Jurkat, Clone E6-1 (cell line): ENCODE results near the gene GRK5.

Source experiments
- DNase-seq: peaks from one replicate; pipeline ENCODE4 v3.0.0-alpha.2; 2011; ENCODE audit warnings: low read depth, low spot score
- H3K4me3 ChIP-seq: 2 replicates; pipeline ENCODE4 v1.5.1; 2011; ENCODE audit warnings: mild to moderate bottlenecking, low read length, control low read depth, moderate library complexity

GRK5 gene

DNA sequence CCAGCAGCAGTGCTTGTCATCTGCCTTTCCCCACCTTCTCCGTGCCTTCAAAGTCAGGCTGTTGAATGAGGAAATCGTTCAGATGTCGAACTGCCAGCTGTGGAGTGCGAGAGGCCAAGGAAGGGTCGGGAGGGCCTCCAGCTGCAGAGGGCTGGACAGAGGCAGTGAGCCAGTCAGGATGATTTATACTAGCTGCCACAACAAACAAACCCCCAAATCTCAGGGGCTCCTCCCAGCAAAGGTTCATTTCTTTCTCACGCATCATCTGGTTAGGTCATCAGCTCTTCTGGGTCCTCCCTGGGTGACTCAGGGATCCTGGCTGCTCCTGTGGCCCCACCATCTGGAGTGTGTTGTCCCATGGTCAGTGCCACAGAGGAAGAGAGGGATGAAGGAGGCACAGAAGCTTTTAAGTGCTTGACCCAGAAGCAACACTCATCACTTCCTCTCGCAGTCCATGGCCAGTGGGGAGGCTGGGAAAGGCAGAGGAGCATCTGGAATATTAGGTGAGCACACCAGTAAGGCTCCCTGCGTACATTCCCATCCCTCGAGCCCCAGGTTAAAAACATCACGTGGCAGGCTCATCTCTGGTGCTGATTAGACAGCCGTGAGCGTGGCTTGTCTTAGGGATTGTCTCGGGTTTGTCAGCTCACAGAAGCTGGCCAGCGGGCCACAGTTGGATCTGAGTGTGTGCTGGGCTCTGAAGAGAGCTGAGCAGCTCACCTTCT, 194.5 kb downstream of the GRK5 start:
- H3K4me3 ChIP-seq, result no peak overlapping the region
- no peak for DNase-seq

DNA sequence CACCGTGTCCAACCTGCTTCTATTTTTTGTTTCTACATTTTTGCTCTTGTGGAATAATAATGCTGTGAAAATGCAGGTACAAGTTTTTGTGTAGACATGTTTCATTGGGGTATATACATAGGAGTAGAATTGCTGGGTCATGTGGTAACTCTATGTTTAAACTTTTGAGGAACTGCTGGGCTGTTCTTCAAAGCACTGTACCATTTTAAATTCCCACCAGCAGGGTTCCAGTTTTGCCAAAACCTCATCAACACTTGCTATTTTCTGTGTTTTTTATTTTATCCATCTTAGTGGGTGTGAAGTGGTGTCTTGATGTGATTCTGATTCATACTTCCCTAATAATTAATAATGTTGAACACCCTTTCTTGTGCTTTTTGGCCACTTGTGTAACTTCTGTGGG, 196.6 kb downstream of the GRK5 start:
- no peak for DNase-seq
- H3K4me3 ChIP-seq, result no peak overlapping the region

DNA sequence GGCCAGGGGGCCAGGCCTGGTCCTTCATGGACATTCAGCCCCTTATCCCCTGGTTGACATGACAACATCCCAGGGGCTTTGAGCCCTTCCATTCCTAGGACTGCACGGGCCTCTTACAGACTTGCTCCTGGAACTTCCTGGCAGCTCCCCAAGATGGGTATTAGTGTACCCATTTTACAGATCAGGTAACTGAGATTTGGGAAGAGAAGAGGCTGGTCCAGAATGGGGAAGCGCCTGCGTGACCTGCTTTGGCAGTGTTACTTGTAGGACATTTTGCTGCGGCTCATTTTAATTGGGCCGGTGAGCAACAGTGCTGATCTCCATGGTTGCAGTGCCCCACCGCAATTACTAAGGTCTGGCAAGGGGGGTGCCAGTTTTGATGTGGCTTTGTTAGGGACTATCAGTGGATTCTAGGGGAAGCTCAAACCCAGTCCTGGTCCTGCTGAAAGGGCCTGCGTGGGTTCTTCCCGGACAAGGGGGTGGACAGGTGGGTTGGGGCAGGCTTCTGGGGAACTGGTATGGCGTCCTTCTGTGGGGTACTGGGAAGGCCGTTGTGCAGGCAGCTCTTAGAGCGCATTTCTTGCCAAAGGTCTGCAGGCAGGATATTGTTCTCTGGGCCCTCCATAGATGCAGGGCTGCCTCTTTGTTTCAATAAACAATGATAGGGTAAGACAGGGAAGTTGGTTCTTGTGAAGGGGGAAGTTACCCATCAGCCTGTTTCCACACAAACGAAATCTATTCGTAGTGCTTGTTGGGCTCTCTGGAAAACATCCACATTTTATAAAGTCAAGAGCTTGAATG, 197.5 kb downstream of the GRK5 start:
- DNase-seq, result no peak
- no peak overlapping the region for H3K4me3 ChIP-seq

DNA sequence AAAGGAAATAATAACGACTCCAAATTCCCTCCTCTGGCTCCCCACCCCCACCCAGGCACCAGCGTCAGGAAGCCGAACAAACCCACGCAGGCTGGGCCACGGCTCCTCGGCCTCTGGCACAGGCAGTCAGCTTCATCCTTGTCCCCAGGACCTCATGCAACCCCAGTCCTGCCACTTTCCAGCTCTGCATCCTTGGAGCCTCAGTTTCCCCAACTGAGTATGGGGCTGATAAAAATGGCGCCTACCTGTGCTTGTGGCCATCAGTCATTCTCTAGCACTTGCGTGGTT, 198.1 kb downstream of the GRK5 start:
- no peak overlapping the region for H3K4me3 ChIP-seq
- no peak for DNase-seq

DNA sequence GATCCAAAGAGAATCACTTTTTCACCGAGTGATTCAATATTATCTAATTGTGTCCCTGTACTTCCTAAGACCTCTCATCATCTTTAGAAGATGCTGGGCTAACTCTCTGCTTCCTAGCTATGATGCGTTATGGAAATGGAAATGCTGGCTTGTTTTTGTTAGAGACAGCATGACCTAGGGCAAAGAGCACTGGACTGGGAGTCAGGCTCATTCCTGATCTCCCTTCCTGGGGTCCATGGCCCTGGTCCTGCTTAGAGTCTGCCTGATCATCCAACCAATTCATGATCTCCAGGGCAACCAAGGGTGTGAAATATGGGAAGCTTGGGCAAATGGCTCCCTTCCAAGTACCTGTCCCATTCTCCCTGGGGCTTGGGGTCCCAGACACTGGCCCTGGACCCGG, 198.8 kb downstream of the GRK5 start:
- no peak for DNase-seq
- H3K4me3 ChIP-seq, result no peak overlapping the region

DNA sequence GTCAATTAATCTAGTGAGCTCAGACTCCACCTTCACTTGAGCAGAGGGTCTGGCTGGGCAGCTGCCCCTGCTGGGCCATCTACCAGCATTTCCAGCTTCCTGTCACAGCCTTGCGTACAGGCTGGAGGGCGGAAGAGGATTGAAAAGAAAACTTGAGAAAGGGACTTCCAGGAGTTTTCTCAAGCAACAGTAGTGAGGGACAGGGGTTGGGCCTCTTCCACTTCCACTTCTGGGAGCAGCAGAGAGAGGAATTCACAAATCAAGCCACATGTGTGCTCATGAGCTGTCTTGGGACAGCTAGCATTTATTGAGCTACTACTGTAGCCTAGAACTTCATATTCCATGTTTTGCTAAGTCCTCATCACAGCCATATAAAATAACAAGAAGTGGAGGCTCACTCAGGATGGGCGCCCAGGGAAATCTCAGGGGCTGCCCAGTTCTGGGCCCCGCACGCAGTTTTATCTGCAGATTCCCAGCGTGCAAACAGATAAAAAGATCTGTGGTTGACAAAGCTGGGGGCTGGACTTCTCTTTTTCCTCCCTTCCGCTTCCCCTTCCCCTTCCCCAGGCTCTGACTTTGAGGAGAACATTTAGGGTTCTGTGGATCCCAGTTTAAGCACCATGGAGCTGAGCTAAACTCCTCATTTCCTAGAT, 199.4 kb downstream of the GRK5 start:
- no peak overlapping the region for H3K4me3 ChIP-seq
- no peak for DNase-seq

DNA sequence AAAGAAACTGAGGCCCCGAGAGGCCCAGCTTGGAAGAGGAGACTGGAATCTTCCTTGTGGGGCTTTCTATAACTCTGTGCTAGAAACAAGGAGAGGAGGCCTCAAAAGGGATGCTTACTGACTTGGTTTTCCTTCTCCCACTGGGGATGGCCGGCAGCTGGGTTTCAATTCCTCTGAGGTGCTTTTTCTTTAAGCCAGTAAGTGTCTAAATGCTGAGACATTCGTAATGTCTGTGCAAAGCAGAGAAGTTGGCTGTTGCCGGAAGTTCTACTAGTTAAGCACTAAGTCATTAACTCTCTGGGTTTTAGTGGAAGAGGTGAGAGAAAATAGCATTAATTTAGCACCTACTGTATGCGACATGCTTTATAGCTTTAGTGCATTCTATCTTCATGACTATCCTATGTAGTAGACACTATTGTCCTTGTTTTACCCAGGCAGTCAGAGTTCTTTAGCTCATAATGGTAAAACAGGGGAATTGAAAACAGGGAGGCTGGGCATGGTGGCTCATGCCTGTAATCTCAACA, 199.9 kb downstream of the GRK5 start:
- no peak overlapping the region for H3K4me3 ChIP-seq
- DNase-seq, result no peak

DNA sequence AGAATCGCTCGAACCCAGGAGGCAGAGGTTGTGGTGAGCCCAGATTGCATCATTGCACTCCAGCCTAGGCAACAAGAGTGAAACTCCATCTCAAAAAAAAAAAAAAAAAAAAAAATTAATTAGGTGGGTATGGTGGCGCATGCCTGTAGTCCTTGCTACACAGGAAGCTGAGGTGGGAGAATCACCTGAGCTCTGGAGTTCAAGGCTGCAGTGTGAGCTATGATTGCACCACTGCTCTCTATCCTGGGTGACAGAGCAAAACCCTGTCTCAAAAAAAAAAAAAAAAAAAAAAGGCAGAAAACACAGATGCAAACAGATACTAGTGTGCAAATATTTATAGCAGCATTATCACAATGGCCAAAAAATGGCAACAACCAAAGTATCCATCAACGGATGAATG, 200.7 kb downstream of the GRK5 start:
- peak; percentile 18 for DNase-seq
- no peak overlapping the region for H3K4me3 ChIP-seq

DNA sequence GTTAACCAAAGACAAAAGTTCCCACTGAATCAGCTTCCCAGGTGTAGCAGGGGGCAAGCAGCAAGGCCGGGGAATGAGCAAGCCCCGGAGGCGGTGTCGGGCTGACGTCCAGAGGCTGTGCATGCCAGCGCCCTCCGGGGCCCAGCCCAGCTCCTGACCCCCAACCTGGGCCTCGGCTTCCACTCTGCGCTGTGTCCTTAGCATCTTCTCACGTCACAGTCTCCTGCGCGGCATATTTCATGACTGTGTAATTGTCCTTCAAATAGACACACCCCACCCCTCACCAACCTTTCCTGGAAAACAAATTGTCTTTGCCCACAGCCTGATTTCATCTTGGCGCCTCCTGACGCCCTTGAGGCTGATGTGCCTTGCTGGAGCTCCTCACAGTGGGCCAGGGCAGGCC, 201.6 kb downstream of the GRK5 start:
- no peak overlapping the region for H3K4me3 ChIP-seq
- DNase-seq, result no peak

DNA sequence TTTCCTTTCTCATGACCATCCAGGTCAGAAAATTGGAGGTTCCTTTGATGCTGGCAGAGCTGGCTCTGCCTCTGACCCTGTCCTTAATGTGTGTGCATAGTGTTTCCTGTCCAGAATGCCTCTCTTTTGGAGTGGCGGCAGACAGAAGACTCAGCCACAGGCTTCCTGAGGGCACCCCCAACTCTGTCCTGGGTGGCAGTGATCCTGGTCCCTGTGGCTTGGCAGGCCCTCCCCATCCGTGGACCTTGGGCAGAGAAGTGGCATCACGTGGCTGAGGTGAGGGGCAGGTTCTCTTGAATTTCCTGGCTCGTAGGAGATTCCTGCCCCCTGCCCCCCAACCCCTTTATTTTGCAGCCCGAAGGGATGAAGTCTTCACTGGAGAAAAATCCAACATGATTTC, 202.0 kb downstream of the GRK5 start:
- no peak for DNase-seq
- no peak overlapping the region for H3K4me3 ChIP-seq

DNA sequence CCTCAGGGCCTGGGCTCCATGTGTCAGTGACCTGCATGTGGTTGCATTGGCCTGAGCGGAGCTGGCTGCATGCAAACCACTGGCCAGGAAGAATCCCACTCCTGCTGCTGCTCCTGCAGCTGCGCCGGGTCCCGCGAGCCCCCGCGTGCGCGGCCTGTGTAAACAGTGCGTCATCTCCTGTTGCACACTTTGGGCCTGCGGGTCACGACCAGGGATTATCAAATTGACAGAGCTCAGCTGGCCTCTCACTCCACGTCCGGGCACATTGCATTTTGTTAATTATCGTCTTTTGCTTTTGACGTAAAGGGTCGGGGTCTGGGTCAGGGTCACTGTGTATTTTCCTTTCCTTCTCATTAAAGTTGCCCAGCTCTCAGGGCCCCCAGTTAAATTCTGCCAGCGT, 202.5 kb downstream of the GRK5 start:
- DNase-seq, result no peak
- H3K4me3 ChIP-seq, result no peak overlapping the region

DNA sequence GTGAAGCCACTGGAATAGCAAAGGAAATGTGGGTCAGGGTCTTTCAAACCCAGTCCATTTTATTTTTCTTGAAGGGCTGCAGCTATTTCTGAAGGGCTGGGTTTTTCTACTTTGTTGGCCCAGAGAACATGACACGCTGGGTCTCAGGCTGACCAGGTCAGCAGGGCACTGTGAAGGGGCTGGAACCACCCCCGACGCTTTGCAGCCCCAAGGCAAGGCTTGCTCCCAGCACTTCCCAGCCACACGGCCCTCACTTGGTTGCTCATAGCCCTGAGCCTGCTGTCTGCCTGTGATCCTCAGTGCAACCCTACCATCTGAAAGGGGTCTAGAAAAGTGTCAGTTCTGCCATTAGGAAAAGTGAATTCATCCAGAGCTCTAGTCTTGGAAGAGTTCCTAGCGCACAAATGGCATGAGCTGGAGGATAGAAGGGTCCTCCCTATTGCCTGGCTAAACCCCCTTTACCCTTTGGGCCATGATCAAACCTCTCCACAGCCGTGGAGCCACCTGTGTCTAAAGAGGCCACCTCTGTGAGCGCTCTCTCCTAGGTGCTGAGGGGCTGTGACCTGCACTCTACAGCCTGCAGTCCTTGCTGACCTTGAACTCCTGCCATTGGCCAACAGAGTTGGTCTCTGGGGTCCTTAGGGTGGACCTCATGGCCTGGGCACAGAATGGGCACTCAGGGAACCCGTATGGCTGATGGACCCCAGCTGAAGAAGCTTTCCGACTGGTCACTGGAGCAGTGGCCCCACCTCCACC, 203.2 kb downstream of the GRK5 start:
- H3K4me3 ChIP-seq, result no peak overlapping the region
- no peak for DNase-seq

DNA sequence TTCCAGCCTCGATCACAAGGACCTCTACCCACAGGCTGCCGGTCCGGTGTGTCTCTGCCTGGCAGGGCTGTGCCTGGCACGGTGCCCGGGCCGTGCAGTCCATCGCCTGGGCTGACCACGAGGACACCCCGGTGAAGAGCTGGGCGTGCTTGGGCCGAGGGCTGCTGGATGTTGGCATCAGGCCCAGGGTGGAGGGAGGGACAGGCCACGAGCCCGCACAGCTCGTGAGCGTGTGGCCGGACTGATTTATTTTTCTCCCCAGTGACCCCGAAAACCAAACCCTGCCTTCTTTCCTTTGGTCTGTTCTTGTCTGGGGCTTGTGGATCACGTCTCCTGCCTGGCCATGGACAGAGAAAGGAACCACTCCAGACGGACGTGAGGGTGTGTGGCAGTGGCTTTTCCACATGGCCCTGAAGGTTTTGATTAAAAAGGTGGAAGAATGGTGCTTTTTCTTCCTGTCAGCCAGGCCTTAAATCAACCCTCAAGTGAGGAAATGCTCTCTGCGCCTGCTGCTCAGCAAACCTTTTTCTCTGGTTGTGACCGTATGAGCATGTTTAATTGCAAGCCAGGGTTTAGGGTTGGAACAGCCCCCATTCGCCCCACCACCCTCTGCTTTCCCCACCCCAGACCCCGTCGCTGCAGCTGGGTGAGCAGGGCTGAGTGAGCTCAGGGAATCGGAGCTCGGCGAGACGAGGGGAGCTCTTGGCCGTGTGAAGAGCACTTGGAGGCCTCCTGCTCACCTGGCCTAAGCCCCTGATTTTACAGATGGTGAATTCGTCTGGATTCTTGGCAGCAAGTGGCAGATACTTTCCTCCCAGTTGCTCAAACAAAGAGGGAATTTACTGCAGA, 205.1 kb downstream of the GRK5 start:
- DNase-seq, result no peak

DNA sequence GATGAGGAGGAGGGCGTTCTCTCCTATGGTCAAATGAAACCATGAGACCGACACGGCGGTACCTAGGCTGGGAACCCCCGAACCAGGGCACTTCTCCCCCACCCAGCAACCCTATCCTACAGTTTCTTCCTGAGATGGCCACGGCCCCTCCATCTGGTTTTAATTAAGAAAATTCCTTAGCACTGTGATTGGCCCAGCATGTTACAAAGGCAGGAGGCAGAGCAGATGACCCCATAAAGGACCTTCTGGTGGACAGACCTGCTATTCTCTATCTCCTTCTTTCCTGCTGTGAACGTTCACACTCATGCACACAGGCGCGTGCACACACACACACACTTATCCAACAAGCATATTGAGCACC, 205.7 kb downstream of the GRK5 start:
- DNase-seq, result no peak
- H3K4me3 ChIP-seq, result no peak overlapping the region

More for the DNA sequence above, 205.1 kb downstream of the GRK5 start:
- no peak overlapping the region for H3K4me3 ChIP-seq

DNA sequence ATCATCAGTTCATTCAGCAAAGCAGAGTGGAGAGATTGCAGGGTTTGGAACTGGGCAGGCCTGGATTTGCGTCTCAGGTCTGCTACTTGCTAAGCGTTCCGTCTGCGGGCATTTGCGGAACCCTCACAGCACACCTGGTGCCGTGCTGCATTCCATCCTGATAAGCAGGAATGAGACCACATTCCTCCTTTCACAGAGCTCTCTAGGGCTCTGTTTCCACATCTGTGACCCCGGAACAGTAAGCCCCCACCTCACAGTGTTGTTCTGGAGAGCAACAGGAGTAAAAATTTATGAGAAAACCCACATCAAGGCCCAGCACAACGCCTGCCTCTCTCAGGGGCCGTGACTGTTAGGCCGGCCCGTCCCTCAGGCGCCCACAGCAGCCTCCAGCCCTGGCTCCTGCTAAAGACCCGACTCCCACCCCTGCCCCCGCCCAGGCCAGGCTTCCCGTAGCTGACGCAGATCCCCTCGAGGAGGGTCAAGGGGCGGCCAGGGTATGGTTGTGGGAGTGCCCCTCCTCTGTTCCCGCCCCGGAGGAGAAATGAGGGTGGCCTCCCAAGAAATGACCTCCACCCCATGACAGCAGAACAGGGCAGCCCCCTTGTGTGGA, 206.2 kb downstream of the GRK5 start:
- no peak for DNase-seq
- H3K4me3 ChIP-seq, result no peak overlapping the region

DNA sequence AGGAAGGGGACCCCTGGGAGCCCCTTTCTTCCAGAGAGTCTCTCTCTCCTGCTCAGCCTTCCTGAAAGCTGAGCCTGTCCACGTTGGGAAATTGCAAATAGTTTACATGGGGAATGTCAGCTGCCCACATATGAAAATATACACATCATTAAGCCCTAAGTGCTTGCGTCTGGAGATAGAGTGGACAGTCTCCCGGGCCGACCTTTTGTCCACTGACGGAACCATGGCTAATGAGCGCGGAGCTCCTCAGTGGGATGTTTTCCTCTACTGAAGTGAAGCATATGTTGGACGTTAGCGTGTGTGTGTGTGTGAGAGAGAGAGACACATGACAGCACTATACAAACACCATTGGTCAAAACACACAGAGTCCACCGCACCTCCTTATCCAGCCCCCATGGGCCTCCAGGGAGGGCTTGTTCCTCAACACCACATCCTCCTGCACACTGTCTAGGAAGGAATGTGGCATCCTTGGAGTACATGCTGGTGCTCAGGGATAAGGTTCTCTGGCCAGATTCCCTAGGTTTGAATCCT, 206.8 kb downstream of the GRK5 start:
- H3K4me3 ChIP-seq, result no peak overlapping the region
- no peak for DNase-seq

DNA sequence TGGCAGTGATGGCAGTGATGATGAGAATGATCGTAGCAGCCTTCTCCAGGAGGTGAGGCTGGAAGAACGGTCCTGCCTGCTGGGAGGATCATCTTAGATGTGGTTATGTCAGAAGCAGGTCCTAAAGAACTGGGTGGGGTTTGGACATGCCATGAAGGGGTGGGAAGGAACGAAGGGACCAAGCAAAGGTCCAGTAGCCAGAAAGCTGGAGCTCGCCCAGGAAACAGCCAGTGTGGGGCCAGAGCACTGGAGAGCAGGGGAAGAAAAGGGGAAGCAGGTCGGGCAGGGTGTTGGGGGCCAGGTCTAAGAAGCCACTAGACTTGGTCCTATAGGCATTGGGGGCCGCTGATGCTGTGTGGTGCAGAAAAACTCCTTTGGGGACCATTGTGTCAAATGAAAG, 207.8 kb downstream of the GRK5 start:
- H3K4me3 ChIP-seq, result no peak overlapping the region
- no peak for DNase-seq
